ENCODE measurements around the gene CHMP4B. TPM values are rescaled to one million over a fixed set of nuclear protein-coding genes. Genes with fewer than 3 reads are reported as not detected.

The CHMP4B gene
- total RNA-seq, 3 donors from 2014 or later (not counting 1 experiment from before 2014, with no cell fraction given): 63.7 to 74.0 (median 70.0) TPM

GRCh38 chr20:33796907-33797544 lies 14.1 kb upstream of the CHMP4B start:
- H3K36me3 ChIP-seq (ENCODE audit: control insufficient read depth, insufficient read depth, low read length): no peaks in the 10 kb centered on the region
- no peak for TF ChIP-seq CTCF (IDR thresholded peaks at IDR 0.05)
- ATAC-seq (no peak), DNase-seq (no peak)
- no peaks in the 10 kb centered on the region for H3K27me3 Mint-ChIP-seq (ENCODE audit: low read depth in 2 of 2)
- H3K4me3 ChIP-seq (ENCODE audit: low read length): no peak overlapping the region
- no peaks in the 10 kb centered on the region for H3K9me3 Mint-ChIP-seq
- H3K4me1 ChIP-seq (ENCODE audit: control insufficient read depth, insufficient read depth, low read length): no peaks in the 10 kb centered on the region
- H3K4me1 Mint-ChIP-seq: no peaks in the 10 kb centered on the region
- H3K27ac ChIP-seq (ENCODE audit: low read length): no peak overlapping the region
- no peaks in the 10 kb centered on the region for H3K27me3 ChIP-seq (ENCODE audit: control insufficient read depth, insufficient read depth, low read length)
- 85% methylated on average over 5 of the region's 5 CpGs for WGBS (ENCODE audit: insufficient coverage)
- no peak overlapping the region for H3K4me3 Mint-ChIP-seq
- no peaks in the 10 kb centered on the region for H3K36me3 Mint-ChIP-seq
- intact Hi-C loops (cut with micrococcal nuclease): no loop called here
- no peaks in the 10 kb centered on the region for H3K9me3 ChIP-seq (ENCODE audit: control insufficient read depth, insufficient read depth, low read length)
- H3K27ac Mint-ChIP-seq: no peak overlapping the region

- H3K4me1 Mint-ChIP-seq: no peaks in the 10 kb centered on the region
- intact Hi-C loops (cut with micrococcal nuclease): no loop called here
- Histone ChIP-seq H3K4me1 (ENCODE audit: control insufficient read depth, insufficient read depth, low read length) (no peaks in the 10 kb centered on the region), H3K27me3 (ENCODE audit: control insufficient read depth, insufficient read depth, low read length) (no peaks in the 10 kb centered on the region), H3K27ac (ENCODE audit: low read length) (no peak overlapping the region), H3K36me3 (ENCODE audit: control insufficient read depth, insufficient read depth, low read length) (no peaks in the 10 kb centered on the region), H3K4me3 (ENCODE audit: low read length) (no peak overlapping the region), H3K9me3 (ENCODE audit: control insufficient read depth, insufficient read depth, low read length) (no peaks in the 10 kb centered on the region)
- WGBS (ENCODE audit: insufficient coverage): 92% methylated on average over 4 of the region's 4 CpGs
- H3K4me3 Mint-ChIP-seq: no peak overlapping the region
- TF ChIP-seq CTCF (IDR thresholded peaks at IDR 0.05): no peak
- H3K27me3 Mint-ChIP-seq (ENCODE audit: low read depth in 2 of 2): no peaks in the 10 kb centered on the region
- no peaks in the 10 kb centered on the region for H3K9me3 Mint-ChIP-seq
- no peak for ATAC-seq
- H3K27ac Mint-ChIP-seq: no peak overlapping the region
- H3K36me3 Mint-ChIP-seq: no peaks in the 10 kb centered on the region
- no peak for DNase-seq
Observed at GRCh38 chr20:33798444-33798843, 12.7 kb upstream of the CHMP4B start.

- Mint-ChIP-seq H3K4me1 (no peaks in the 10 kb centered on the region), H3K27ac (no peak overlapping the region), H3K27me3 (ENCODE audit: low read depth in 2 of 2) (peaks cover 0 to 4% of the 10 kb centered on the region in 2 donors), H3K4me3 (no peak overlapping the region), H3K36me3 (no peaks in the 10 kb centered on the region), H3K9me3 (no peaks in the 10 kb centered on the region)
- Histone ChIP-seq H3K4me3 (ENCODE audit: low read length) (no peak overlapping the region), H3K27ac (ENCODE audit: low read length) (no peak overlapping the region), H3K36me3 (ENCODE audit: control insufficient read depth, insufficient read depth, low read length) (no peaks in the 10 kb centered on the region), H3K4me1 (ENCODE audit: control insufficient read depth, insufficient read depth, low read length) (no peaks in the 10 kb centered on the region), H3K27me3 (ENCODE audit: control insufficient read depth, insufficient read depth, low read length) (no peaks in the 10 kb centered on the region), H3K9me3 (ENCODE audit: control insufficient read depth, insufficient read depth, low read length) (no peaks in the 10 kb centered on the region)
- ATAC-seq (no peak), DNase-seq (no peak)
- 90% methylated on average over 1 of the region's 2 CpGs for WGBS (ENCODE audit: insufficient coverage)
- no peak for TF ChIP-seq CTCF (IDR thresholded peaks at IDR 0.05)
- intact Hi-C loops (cut with micrococcal nuclease): no loop called here
Observed at GRCh38 chr20:33803921-33804337, 7.2 kb upstream of the CHMP4B start.

- Histone ChIP-seq H3K4me3 (ENCODE audit: low read length) (no peak overlapping the region), H3K27ac (ENCODE audit: low read length) (no peak overlapping the region), H3K27me3 (ENCODE audit: control insufficient read depth, insufficient read depth, low read length) (no peaks in the 10 kb centered on the region), H3K36me3 (ENCODE audit: control insufficient read depth, insufficient read depth, low read length) (no peaks in the 10 kb centered on the region), H3K9me3 (ENCODE audit: control insufficient read depth, insufficient read depth, low read length) (no peaks in the 10 kb centered on the region), H3K4me1 (ENCODE audit: control insufficient read depth, insufficient read depth, low read length) (peaks cover 22% of the 10 kb centered on the region)
- Mint-ChIP-seq H3K27me3 (ENCODE audit: low read depth in 2 of 2) (peaks cover 0 to 4% of the 10 kb centered on the region in 2 donors), H3K36me3 (no peaks in the 10 kb centered on the region), H3K4me1 (peaks cover 18 to 19% of the 10 kb centered on the region in 2 donors), H3K27ac (no peak overlapping the region), H3K9me3 (no peaks in the 10 kb centered on the region), H3K4me3 (no peak overlapping the region)
- no peak for ATAC-seq
- DNase-seq: no peak
- 95% methylated on average over 3 of the region's 3 CpGs for WGBS (ENCODE audit: insufficient coverage)
- no peak for TF ChIP-seq CTCF (IDR thresholded peaks at IDR 0.05)
- intact Hi-C loops (cut with micrococcal nuclease): no loop called here
Observed at GRCh38 chr20:33808388-33808787, 2.8 kb upstream of the CHMP4B start.
